Breast epithelium (tissue), 4 donors: ENCODE results near the gene RAB3A. TPM values are rescaled to one million over a fixed set of nuclear protein-coding genes. Genes with fewer than 3 reads are reported as not detected.

Source experiments
- DNase-seq, 2 donors: peaks; one replicate each; pipeline ENCODE4 v3.0.0-alpha.2; 2019; ENCODE audit warnings: low spot score in 2 of 2
- H3K27ac ChIP-seq, 2 donors: fragments of 200-600 bp; sonication (generic) in 1 of 2; one replicate each; pipeline ENCODE4 v1.5.1; 2016 to 2019; ENCODE audit warnings: mild to moderate bottlenecking in 1 of 2
- H3K27me3 ChIP-seq, 2 donors: fragments of 200-600 bp; sonication (generic) in 1 of 2; one replicate each; pipeline versions ENCODE4 v1.5.1 to v1.6.0; 2017 to 2019; ENCODE audit warnings: control low read depth in 1 of 2, mild to moderate bottlenecking in 1 of 2
- H3K36me3 ChIP-seq: fragments of 200-600 bp; one replicate; pipeline ENCODE4 v1.5.1; 2019
- H3K4me1 ChIP-seq, 2 donors: fragments of 200-600 bp; sonication (generic); one replicate each; pipeline ENCODE4 v1.5.1; 2016 to 2019; ENCODE audit warnings: control low read depth in 1 of 2
- H3K4me3 ChIP-seq, 3 donors: fragments of 200-600 bp; sonication (generic); 1 replicate in 2 of 3; 2 replicates in 1 of 3; pipeline ENCODE4 v1.5.1; 2016 to 2019; ENCODE audit warnings: mild to moderate bottlenecking in 3 of 3, moderate library complexity in 2 of 3
- H3K9me3 ChIP-seq, 2 donors: fragments of 200-600 bp; sonication (generic) in 1 of 2; one replicate each; pipeline ENCODE4 v1.5.1; 2016 to 2019; ENCODE audit warnings: control low read depth in 1 of 2
- POLR2A ChIP-seq: fragments of 450-650 bp; IDR thresholded peaks from one replicate; pipeline ENCODE4 v1.6.1; 2016; ENCODE audit warnings: antibody characterized with exemption, mild to moderate bottlenecking, moderate library complexity
- POLR2AphosphoS5 ChIP-seq, 3 donors: sonication (generic); formaldehyde crosslinking; IDR thresholded peaks; one replicate each; pipeline ENCODE4 v1.6.1; 2017; ENCODE audit warnings: antibody characterized with exemption in 3 of 3
- intact Hi-C: fragments of 100-400 bp; cut with DNase I; formaldehyde crosslinking; loops from one replicate; pipeline ENCODE4 v1.15.1; 2023; ENCODE audit warnings: low total_unique reads
- total RNA-seq, 3 donors: library from RNA; depleted of rRNA; stranded (reverse); fragments of >200 nt; gene quantifications; one replicate each; pipeline ENCODE4 v1.1.0, GENCODE V29; 2016
- TF ChIP-seq, protein P1 (sequence below), 3 donors: fragments of 450-650 bp; IDR thresholded peaks; one replicate each; pipeline ENCODE4 v1.5.1; 2016 to 2017; ENCODE audit warnings: antibody characterized with exemption in 3 of 3, mild to moderate bottlenecking in 3 of 3, moderate library complexity in 3 of 3

The RAB3A gene
- total RNA-seq, 3 donors from 2014 or later = 0.66 to 1.2 (median 1.1) TPM

DNA sequence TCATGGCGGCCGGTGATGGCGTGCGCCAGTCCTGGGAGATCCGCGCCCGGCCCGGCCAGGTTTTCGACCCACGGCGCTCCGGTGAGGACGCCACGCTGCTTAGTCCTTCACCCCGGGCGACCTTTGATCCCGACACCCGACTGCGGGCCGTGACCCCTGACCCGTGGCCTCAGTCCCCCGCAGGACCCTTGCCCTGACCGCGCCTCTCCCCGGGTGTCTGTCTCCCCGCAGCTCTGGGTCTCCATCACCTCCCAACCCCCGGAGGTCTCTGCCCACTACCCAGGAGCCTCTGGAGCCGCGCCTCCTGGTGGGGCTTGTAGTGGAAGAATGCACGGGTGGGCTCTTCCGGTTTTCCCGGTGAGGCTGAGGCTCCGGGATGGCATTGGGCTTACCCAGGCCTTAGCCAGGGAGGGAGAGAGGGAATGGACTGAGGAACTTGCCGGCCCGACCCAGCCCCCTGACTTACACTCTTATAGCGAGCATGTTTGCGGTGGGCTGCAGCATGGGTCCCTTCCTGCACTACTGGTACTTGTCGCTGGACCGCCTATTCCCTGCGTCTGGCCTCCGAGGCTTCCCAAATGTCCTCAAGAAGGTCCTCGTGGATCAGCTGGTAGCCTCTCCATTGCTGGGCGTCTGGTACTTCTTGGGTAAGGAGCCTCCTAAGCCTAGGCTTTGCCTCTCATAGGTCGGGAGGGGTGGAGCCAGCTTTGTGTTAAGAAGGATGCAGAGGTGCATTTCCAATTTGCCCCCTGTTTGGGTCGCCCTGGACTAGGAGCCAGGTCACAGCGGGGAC is 10.3 kb downstream of the RAB3A start:
- no peak for TF ChIP-seq POLR2AphosphoS5 (IDR thresholded peaks at IDR 0.05)
- TF ChIP-seq, protein P1, sequence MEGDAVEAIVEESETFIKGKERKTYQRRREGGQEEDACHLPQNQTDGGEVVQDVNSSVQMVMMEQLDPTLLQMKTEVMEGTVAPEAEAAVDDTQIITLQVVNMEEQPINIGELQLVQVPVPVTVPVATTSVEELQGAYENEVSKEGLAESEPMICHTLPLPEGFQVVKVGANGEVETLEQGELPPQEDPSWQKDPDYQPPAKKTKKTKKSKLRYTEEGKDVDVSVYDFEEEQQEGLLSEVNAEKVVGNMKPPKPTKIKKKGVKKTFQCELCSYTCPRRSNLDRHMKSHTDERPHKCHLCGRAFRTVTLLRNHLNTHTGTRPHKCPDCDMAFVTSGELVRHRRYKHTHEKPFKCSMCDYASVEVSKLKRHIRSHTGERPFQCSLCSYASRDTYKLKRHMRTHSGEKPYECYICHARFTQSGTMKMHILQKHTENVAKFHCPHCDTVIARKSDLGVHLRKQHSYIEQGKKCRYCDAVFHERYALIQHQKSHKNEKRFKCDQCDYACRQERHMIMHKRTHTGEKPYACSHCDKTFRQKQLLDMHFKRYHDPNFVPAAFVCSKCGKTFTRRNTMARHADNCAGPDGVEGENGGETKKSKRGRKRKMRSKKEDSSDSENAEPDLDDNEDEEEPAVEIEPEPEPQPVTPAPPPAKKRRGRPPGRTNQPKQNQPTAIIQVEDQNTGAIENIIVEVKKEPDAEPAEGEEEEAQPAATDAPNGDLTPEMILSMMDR (IDR thresholded peaks at IDR 0.05) = no peak
- no peak for TF ChIP-seq POLR2A
- no peak for DNase-seq
- peak overlapping the region; percentile 88 to 95 for H3K27ac ChIP-seq
- intact Hi-C loops = no loop called here
- H3K4me1 ChIP-seq = peaks cover 0 to 8% of the 10 kb centered on the region in 2 donors
- H3K36me3 ChIP-seq = no peaks in the 10 kb centered on the region
- H3K9me3 ChIP-seq = no peaks in the 10 kb centered on the region
- H3K27me3 ChIP-seq = no peaks in the 10 kb centered on the region
- peak overlapping the region; percentile 77 to 96 (median 82) for H3K4me3 ChIP-seq

DNA sequence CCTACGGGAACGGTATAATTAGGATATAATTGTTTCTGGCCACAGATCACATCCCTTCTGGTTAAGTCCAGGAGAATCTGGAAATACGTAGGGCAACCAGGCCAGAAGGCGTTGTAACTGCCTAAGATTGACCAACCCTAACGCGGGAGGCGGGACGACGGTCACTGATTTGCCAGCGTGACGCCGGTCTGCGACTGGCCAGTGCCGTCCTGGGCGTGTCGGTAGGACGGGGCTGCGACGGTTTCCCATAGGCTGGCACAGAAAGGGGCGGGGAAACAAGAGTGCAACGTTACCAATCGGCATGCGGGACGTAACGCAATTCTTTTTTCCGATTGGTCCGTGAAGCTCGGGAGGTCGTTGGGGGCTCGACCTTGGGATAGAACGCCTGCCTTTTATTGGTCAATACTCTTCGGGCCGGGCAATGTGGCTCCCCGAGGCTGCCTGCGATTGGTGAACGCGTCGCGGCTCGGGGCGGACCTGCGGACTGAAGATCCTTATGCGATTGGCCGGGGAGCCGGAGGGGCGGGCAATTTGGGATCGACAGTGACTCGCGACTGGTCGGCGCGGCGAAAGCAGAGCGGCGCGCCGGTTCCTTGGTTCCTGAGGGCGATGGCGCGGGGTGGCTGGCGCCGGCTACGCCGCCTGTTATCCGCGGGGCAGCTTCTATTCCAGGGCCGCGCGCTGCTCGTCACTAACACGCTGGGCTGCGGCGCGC is 11.0 kb downstream of the RAB3A start, which contains the start of gene MPV17L2:
TSS of gene MPV17L2 (plus strand) at position 546 of the 715 bp plus-strand sequence. CDS start at position 610, 64 bp downstream.
- Histone ChIP-seq H3K9me3 (no peaks in the 10 kb centered on the region), H3K4me1 (peaks cover 0 to 8% of the 10 kb centered on the region in 2 donors), H3K27me3 (no peaks in the 10 kb centered on the region), H3K4me3 (peak within 1 kb of the TSS; percentile 77 to 96 (median 82)), H3K27ac (peak within 1 kb of the TSS; percentile 95 to 99), H3K36me3 (no peaks in the 10 kb centered on the region)
- DNase-seq = peak; percentile 100
- TF ChIP-seq POLR2AphosphoS5 (IDR thresholded peaks at IDR 0.05) (peak; percentile 83 to 94 (median 87)), POLR2A (peak; percentile 92)
- TF ChIP-seq, protein P1 (IDR thresholded peaks at IDR 0.05) = peak in 2 of 3 donors; percentile 17 to 34
- intact Hi-C loops = no loop called here

DNA sequence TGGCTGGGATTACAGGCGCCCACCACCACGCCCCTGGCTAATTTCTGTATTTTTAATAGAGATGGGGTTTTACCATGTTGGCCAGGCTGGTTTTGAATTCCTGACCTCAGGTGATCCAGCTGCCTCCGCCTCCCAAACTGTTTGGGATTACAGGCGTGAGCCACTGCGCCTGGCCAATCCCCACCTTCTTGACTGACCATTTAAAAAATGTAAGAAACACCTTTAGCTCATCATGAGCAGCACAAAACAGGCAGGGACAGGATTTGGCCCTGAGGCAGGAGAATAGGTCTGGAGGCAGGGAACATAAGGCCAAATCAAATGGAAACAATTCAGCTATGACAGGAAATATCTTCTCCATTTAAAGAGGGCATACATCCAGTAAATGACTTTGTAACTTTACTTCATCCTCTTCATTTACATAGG is 12.2 kb downstream of the RAB3A start:
- Histone ChIP-seq H3K27ac (peak overlapping the region; percentile 95 to 99), H3K4me3 (peak overlapping the region; percentile 46 to 77 (median 68)), H3K36me3 (no peaks in the 10 kb centered on the region), H3K4me1 (peaks cover 0 to 8% of the 10 kb centered on the region in 2 donors), H3K9me3 (no peaks in the 10 kb centered on the region), H3K27me3 (no peaks in the 10 kb centered on the region)
- no peak for TF ChIP-seq POLR2A
- TF ChIP-seq, protein P1 (IDR thresholded peaks at IDR 0.05) = no peak
- no peak for TF ChIP-seq POLR2AphosphoS5 (IDR thresholded peaks at IDR 0.05)
- peak in 1 of 2 donors; percentile 76 for DNase-seq
- intact Hi-C loops = no loop called here

DNA sequence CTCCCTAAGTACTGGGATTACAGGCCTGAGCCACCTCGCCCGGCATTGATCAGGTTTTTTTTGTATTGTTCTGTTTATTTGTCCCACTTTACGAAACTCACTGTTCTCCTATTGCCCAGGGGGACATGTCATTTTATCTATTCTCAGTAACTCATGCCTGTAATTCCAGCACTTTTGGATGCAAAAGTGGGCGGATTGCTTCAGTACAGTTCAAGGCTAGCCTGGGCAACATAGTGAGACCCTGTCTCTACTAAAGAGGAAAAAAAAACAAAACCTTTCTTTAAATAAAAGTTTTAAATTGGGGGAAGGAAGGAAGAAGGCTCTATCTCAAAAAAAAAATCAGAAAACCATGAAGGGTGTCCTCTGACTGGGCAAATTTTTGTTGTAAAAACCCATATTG is 13.6 kb downstream of the RAB3A start:
- peaks cover 0 to 8% of the 10 kb centered on the region in 2 donors for H3K4me1 ChIP-seq
- H3K27me3 ChIP-seq = no peaks in the 10 kb centered on the region
- H3K4me3 ChIP-seq = no peak overlapping the region
- TF ChIP-seq POLR2AphosphoS5 (IDR thresholded peaks at IDR 0.05) (no peak), POLR2A (no peak)
- TF ChIP-seq, protein P1 (IDR thresholded peaks at IDR 0.05) = no peak
- no peaks in the 10 kb centered on the region for H3K36me3 ChIP-seq
- intact Hi-C loops = no loop called here
- no peak overlapping the region for H3K27ac ChIP-seq
- H3K9me3 ChIP-seq = no peaks in the 10 kb centered on the region
- no peak for DNase-seq
